ENCODE results near the gene VMP1. TPM values are rescaled to one million over a fixed set of nuclear protein-coding genes. Genes with fewer than 3 reads are reported as not detected.

The VMP1 gene
- total RNA-seq, 1 donor from 2014 or later = 479 TPM

- Mint-ChIP-seq H3K27me3 (ENCODE audit: low read depth) (no peaks in the 10 kb centered on the region), H3K4me3 (ENCODE audit: low read depth) (no peak overlapping the region), H3K27ac (no peak overlapping the region), H3K36me3 (ENCODE audit: low read depth) (peaks cover 46% of the 10 kb centered on the region), H3K9me3 (no peaks in the 10 kb centered on the region), H3K4me1 (ENCODE audit: low read depth) (peaks cover 7% of the 10 kb centered on the region)
- intact Hi-C loops (cut with micrococcal nuclease) = no loop called here
- DNase-seq (ENCODE audit: low spot score) = no peak
Observed at GRCh38 chr17:59884861-59885260, 177.4 kb downstream of the VMP1 start.

GRCh38 chr17:59888145-59888750, 180.8 kb downstream of the VMP1 start:
- Mint-ChIP-seq H3K9me3 (no peaks in the 10 kb centered on the region), H3K27ac (peak overlapping the region; percentile 33), H3K4me3 (ENCODE audit: low read depth) (no peak overlapping the region), H3K36me3 (ENCODE audit: low read depth) (peaks cover 46% of the 10 kb centered on the region), H3K4me1 (ENCODE audit: low read depth) (peaks cover 15% of the 10 kb centered on the region), H3K27me3 (ENCODE audit: low read depth) (no peaks in the 10 kb centered on the region)
- intact Hi-C loops (cut with micrococcal nuclease) = no loop called here
- no peak for DNase-seq (ENCODE audit: low spot score)

- peak overlapping the region; percentile 48 for H3K27ac Mint-ChIP-seq
- DNase-seq (ENCODE audit: low spot score) = no peak
- intact Hi-C loops (cut with micrococcal nuclease) = loop anchor here (5.0 kb wide), 2 partner anchors 63 to 637 kb away; partner anchors contain the start of gene APPBP2
- peaks cover 45% of the 10 kb centered on the region for H3K36me3 Mint-ChIP-seq (ENCODE audit: low read depth)
- H3K27me3 Mint-ChIP-seq (ENCODE audit: low read depth) = no peaks in the 10 kb centered on the region
- peak overlapping the region; percentile 63 for H3K4me3 Mint-ChIP-seq (ENCODE audit: low read depth)
- peaks cover 21% of the 10 kb centered on the region for H3K4me1 Mint-ChIP-seq (ENCODE audit: low read depth)
- no peaks in the 10 kb centered on the region for H3K9me3 Mint-ChIP-seq
Observed at GRCh38 chr17:59890720-59891119, 183.3 kb downstream of the VMP1 start.

Other genes starting within 250 kb of the VMP1 start
- gene DHX40, start 142.0 kb upstream of the VMP1 start, total RNA-seq = 16.7 and 18.2 TPM in 2 replicates
- gene CLTC, start 87.8 kb upstream of the VMP1 start, total RNA-seq = 188 and 193 TPM in 2 replicates
- gene PTRH2, start 224 bp upstream of the VMP1 start, total RNA-seq = 48.3 and 50.3 TPM in 2 replicates
- gene TUBD1, start 185.3 kb downstream of the VMP1 start, total RNA-seq = 8.2 and 9.3 TPM in 2 replicates
- 65.9 and 70.1 TPM in 2 replicates for gene RPS6KB1, start 185.5 kb downstream of the VMP1 start, total RNA-seq